Parathyroid adenoma (tissue), 2 donors: Measurements from ENCODE around the gene AFG1L.
"Not testable (repeated sequence)": the region's sequence is repeated elsewhere in the genome, so short reads cannot be mapped to it uniquely, and the experiment has no call there.

Experiments used
- H2AFZ ChIP-seq: fragments of 300-600 bp; sonication (generic); one replicate; pipeline ENCODE4 v1.7.0; 2017; ENCODE audit warnings: antibody characterized with exemption, mild to moderate bottlenecking
- H3K27ac ChIP-seq: fragments of 300-600 bp; sonication (generic); one replicate; pipeline ENCODE4 v1.7.0; 2017
- H3K27me3 ChIP-seq: fragments of 300-600 bp; sonication (generic); one replicate; pipeline ENCODE4 v1.7.0; 2017; ENCODE audit warnings: low read length; ENCODE audit not compliant: control insufficient read depth, insufficient read depth
- H3K36me3 ChIP-seq: fragments of 300-600 bp; sonication (generic); one replicate; pipeline ENCODE4 v1.7.0; 2017; ENCODE audit warnings: low read length; ENCODE audit not compliant: control insufficient read depth, insufficient read depth
- H3K4me1 ChIP-seq: fragments of 300-600 bp; sonication (generic); one replicate; pipeline ENCODE4 v1.7.0; 2017; ENCODE audit warnings: control low read depth
- H3K4me2 ChIP-seq: fragments of 300-600 bp; sonication (generic); one replicate; pipeline ENCODE4 v1.7.0; 2017; ENCODE audit warnings: low read length
- H3K4me3 ChIP-seq: fragments of 300-600 bp; sonication (generic); one replicate; pipeline ENCODE4 v1.7.0; 2017; ENCODE audit warnings: low read depth, low read length
- H3K79me2 ChIP-seq: fragments of 300-600 bp; sonication (generic); one replicate; pipeline ENCODE4 v1.7.0; 2017; ENCODE audit warnings: control low read depth
- H3K9ac ChIP-seq: fragments of 300-600 bp; sonication (generic); one replicate; pipeline ENCODE4 v1.7.0; 2017; ENCODE audit warnings: mild to moderate bottlenecking
- H3K9me3 ChIP-seq: fragments of 300-600 bp; sonication (generic); one replicate; pipeline ENCODE4 v1.7.0; 2017; ENCODE audit warnings: low read length; ENCODE audit not compliant: control insufficient read depth
- CTCF ChIP-seq: fragments of 300-600 bp; sonication (generic); IDR thresholded peaks from one replicate; pipeline ENCODE4 v1.7.0; 2017; ENCODE audit warnings: antibody characterized with exemption, mild to moderate bottlenecking
- donor health status: primary hyperparathyroidism.

AFG1L gene

GRCh38 chr6:108366236-108366635 lies 71.4 kb downstream of the AFG1L start:
- Histone ChIP-seq H2AFZ (no peak overlapping the region), H3K4me3 (no peak overlapping the region), H3K27ac (no peak overlapping the region), H3K79me2 (no peaks in the 10 kb centered on the region), H3K4me2 (no peak overlapping the region), H3K9me3 (no peaks in the 10 kb centered on the region), H3K4me1 (no peaks in the 10 kb centered on the region), H3K27me3 (no peaks in the 10 kb centered on the region), H3K36me3 (no peaks in the 10 kb centered on the region), H3K9ac (no peak overlapping the region)
- TF ChIP-seq CTCF: no peak

- Histone ChIP-seq H3K4me1 (no peaks in the 10 kb centered on the region), H3K36me3 (no peaks in the 10 kb centered on the region), H2AFZ (no peak overlapping the region), H3K4me2 (no peak overlapping the region), H3K27ac (no peak overlapping the region), H3K9ac (no peak overlapping the region), H3K27me3 (no peaks in the 10 kb centered on the region), H3K9me3 (no peaks in the 10 kb centered on the region), H3K79me2 (no peaks in the 10 kb centered on the region), H3K4me3 (no peak overlapping the region)
- no peak for TF ChIP-seq CTCF
Observed at GRCh38 chr6:108368431-108369030, 73.7 kb downstream of the AFG1L start.

GRCh38 chr6:108380876-108381275 lies 86.0 kb downstream of the AFG1L start:
- Histone ChIP-seq H3K4me1 (no peaks in the 10 kb centered on the region), H3K9ac (no peak overlapping the region), H2AFZ (no peak overlapping the region), H3K9me3 (no peaks in the 10 kb centered on the region), H3K36me3 (no peaks in the 10 kb centered on the region), H3K27ac (no peak overlapping the region), H3K4me3 (no peak overlapping the region), H3K79me2 (no peaks in the 10 kb centered on the region), H3K4me2 (no peak overlapping the region), H3K27me3 (no peaks in the 10 kb centered on the region)
- no peak for TF ChIP-seq CTCF

- no peaks in the 10 kb centered on the region for H3K4me1 ChIP-seq
- no peak overlapping the region for H3K27ac ChIP-seq
- no peak overlapping the region for H2AFZ ChIP-seq
- no peaks in the 10 kb centered on the region for H3K36me3 ChIP-seq
- TF ChIP-seq CTCF: no peak
- H3K4me3 ChIP-seq: no peak overlapping the region
- H3K4me2 ChIP-seq: no peak overlapping the region
- H3K9me3 ChIP-seq: no peaks in the 10 kb centered on the region
- no peaks in the 10 kb centered on the region for H3K79me2 ChIP-seq
- H3K9ac ChIP-seq: no peak overlapping the region
- no peaks in the 10 kb centered on the region for H3K27me3 ChIP-seq
Observed at GRCh38 chr6:108383981-108384380, 89.1 kb downstream of the AFG1L start.

- H3K4me3 ChIP-seq: not testable (repeated sequence)
Observed at GRCh38 chr6:108389190-108389589, 94.3 kb downstream of the AFG1L start.

More at GRCh38 chr6:108389190-108389589, 94.3 kb downstream of the AFG1L start:
- not testable (repeated sequence) for H3K79me2 ChIP-seq, H3K4me1 ChIP-seq, H3K36me3 ChIP-seq, H3K4me2 ChIP-seq, H3K9me3 ChIP-seq, H2AFZ ChIP-seq, H3K27ac ChIP-seq, H3K27me3 ChIP-seq, H3K9ac ChIP-seq
